HG03095 (cell line): ENCODE data around the gene FOLR3.
"Not testable (repeated sequence)": the region's sequence is repeated elsewhere in the genome, so short reads cannot be mapped to it uniquely, and the experiment has no call there.

Experiments used
- ATAC-seq: cut with Tn5 transposase; IDR thresholded peaks from one replicate; pipeline ENCODE4 v1.9.1; 2021; ENCODE audit warnings: moderate library complexity; ENCODE audit not compliant: unreplicated experiment

The FOLR3 gene

DNA sequence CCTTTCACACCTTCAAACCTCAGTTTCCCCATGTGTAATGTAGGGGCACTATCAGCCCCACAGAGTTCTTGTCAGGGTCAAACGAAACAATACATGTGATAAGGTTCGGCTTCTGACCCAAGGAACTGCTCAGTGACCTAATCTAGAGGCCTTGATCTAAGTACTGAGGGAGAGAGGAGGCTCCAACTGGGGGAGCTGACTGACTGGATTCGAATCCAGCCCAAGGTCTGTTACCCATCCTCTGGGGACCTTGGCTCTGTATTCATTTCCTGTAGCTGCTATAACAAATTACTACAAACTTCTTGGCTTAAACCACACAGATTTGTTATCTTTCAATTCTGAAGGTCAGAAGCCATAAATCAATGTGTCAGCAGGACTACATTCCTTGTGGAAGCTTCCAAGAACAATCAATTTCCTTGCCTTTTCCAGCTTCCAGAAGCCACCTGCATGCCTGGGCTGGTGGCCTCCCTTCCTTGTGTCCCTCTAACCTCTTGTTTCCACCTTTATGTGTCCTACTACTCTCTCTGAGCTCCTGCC is 12.3 kb upstream of the FOLR3 start:
- no peak for ATAC-seq

DNA sequence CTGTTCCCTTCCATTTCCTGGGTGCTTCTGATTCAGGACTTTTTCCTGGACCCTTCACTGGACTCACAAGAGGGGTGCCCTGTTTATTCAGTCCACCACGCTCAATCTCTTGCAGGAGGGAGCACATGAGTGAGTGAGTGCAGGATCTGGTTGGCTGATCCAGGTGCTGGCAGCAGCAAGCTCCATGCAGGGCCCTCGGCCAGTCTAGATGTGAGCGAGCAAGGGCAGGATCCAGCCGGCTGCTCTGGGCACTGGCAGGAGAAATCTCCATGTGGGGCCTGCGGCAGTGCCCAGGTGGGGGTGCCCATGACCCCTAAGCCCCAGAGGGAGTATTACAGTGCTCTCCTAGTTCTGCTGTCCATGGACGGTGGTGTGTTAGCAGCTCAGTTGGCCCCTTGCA is 11.5 kb upstream of the FOLR3 start:
- no peak for ATAC-seq

DNA sequence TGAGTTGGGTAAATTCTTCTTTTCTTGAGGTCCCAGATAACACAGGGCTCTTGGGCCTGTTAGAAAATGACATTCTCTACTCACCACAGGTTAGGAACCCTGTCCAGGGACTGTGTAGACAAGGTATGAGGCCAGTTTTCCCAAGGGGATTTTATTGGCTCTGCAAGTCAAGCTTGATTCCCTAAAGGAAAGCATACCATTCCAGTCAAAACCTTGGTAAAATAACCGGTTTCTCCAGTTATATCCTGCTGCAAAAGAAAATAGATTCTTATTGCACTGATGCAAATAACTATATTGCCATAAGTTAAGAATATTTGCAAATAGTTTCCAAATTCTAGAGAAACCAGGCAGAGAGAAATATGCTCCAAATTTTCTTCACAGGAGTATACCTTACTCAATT is 9.6 kb upstream of the FOLR3 start:
- no peak for ATAC-seq

DNA sequence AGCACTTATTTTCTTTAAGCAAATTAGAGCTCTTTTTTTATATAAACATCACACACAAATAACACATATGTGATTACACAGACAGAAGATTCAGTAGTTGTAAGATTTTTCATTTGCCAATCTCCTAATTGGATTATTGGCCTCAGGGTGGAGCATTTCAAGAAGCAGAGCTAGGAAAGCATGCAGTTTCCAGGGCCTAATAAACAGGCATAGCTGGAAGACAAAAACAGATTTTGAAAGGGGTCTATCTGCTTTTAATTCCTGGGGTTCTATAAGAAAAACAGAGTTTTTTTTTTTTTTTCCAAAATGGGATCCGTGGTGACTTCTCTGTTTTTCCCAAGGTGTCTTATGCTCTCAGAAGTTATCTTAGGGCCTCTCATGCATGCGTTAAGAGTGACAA is 7.6 kb upstream of the FOLR3 start:
- no peak for ATAC-seq

DNA sequence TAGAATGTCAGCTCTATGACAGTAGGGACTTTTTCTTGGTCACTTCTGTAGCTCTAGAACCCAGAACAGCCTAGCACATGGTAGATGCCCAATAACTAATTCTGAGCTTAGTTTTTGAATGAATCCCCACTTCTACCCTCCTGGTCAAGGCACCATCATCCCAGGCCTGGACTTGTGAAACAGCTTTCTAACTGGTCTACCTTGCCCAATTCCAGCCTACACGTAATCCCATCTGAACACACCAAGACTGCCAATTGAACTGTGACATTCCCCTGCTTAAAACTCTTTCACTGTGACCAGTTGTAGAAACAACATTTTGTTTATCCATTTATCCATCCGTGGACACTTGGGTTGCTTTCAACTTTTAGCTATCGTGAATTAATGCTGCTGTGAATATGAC is 6.1 kb upstream of the FOLR3 start:
- no peak for ATAC-seq

DNA sequence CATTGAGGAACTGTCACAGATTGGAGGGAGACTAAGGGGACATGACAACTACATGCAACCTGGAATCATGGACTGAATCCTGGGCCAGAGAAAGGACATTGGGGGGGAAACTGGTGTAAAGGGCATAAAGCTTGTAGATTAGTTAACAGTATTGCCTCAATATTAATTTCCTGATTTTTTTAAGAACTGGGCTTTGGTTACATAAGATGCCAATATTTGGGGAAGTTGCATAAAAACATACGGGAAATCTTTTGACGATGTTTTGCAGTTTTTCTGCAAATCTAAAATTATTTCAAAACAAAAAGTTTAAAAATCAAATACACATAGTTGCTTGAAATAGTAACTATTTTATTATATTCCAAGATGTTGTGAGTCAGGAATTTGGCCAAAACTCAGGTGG is 2.9 kb upstream of the FOLR3 start:
- ATAC-seq: no peak

DNA sequence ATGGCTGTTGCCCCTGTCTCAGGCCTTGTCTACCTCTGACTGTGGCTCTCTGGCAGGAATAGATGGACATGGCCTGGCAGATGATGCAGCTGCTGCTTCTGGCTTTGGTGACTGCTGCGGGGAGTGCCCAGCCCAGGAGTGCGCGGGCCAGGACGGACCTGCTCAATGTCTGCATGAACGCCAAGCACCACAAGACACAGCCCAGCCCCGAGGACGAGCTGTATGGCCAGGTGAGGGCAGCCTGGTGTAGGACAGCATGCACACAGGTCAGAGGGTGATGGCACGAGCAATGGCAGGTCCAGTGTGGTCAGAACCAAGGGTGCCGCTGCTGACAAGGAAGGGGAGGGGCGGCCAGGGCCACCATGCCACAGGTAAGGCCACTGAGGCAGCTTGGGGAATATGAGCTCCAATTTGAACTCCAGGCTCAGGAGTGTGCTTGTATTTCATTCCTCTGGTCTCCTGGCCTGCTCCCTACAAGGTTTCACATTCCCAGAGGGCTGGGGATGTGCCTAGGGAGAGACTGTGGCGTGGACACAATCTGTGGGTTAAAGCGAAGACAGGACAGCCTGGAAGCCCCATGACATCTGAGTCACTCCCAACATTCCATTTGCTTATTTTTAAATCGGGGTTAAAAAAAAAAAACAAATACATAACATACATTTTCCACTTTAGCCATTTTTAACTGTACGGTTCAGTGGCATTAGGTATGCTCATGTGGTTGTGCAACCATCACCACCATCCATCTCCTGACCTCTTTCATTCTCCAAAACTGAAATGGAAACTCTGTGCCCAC is 562 bp downstream of the FOLR3 start:
- no peak for ATAC-seq

DNA sequence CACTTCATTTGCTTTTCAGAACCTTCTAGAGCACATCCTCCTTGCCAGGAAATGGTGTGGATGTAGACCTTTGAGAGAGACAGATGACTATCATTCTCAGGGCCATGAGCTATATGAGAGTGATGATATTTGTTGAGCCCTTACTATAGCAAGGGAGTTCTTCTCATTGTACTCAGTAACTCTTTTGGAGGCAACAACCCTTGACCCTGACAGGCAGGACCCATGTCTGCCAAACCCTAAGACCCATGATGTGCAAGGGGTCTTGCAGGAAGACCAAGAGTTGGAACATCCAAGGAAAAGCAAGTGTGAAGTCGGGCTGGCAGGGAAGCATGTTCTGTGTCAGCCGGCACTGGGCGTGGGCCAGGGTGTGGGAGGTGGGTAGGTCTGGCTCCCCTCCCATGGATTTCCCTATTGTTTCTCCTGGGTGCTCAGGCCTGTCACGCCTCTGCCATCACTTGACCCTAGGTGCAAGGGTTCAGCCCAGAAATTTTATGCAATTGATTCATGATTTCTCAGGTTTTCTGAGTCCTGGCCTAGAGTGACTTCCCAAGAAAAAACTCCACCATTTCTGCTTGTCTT is 1.2 kb downstream of the FOLR3 start:
- no peak for ATAC-seq

DNA sequence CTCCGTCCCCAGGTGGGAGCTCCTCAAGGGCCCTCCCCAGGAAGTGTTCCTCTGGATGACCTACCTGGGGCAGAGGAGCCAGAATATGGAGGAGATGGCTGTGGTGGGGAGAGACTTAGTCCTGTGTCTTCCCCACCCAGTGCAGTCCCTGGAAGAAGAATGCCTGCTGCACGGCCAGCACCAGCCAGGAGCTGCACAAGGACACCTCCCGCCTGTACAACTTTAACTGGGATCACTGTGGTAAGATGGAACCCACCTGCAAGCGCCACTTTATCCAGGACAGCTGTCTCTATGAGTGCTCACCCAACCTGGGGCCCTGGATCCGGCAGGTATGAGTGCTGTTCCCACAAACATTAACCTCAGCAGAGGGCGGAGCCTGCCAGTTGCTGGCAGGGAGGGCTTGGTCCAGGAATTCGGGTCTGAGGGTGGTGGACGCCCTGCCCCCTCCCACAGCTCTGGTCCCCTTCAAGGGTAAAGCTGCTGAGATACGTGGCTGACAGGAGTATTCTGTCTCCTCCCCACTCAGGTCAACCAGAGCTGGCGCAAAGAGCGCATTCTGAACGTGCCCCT is 3.4 kb downstream of the FOLR3 start:
- no peak for ATAC-seq

DNA sequence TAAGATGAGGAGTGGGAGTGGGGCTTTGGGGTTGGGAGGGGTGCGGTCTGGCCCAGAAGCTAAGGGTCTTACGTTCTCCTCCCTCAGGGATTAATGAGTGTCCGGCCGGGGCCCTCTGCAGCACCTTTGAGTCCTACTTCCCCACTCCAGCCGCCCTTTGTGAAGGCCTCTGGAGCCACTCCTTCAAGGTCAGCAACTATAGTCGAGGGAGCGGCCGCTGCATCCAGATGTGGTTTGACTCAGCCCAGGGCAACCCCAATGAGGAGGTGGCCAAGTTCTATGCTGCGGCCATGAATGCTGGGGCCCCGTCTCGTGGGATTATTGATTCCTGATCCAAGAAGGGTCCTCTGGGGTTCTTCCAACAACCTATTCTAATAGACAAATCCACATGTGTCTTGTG is 4.0 kb downstream of the FOLR3 start:
- no peak for ATAC-seq

DNA sequence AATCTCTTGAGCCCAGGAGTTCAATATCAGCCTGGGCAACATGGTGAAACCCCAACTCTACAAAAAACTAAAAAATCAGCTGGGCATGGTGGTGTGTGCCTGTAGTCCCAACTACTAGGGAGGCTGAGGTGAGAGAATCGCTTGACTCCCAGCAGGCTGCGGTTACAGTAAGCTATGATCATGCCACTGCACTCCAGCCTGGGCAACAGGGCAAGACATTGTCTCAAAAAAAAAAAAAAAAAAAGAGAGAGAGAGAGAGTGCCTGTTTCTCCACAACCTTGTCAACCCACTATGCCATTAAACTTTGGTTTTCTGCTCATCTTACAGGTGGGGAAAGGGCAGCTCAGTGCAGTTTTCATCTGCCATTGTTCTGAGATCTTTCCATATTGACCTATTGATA is 5.1 kb downstream of the FOLR3 start:
- no peak for ATAC-seq

DNA sequence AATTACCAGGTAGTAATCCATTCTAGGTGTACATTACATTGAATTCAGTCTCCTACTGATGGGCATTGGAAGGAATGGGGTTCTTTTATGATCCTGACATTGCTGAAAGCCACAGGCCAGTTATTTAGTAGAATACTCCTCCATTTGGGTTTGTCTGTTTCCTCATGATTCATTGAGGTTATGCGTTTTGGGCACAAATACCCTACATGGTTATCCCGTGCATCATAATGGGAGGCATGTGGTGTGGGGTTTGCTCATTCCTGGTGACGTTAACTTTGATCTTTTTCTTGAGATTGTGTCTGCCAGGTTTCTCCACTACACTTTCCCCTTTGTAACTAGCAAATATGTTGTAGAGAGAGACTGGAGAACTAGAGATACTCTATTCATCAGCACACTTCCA is 5.5 kb downstream of the FOLR3 start:
- ATAC-seq: no peak

DNA sequence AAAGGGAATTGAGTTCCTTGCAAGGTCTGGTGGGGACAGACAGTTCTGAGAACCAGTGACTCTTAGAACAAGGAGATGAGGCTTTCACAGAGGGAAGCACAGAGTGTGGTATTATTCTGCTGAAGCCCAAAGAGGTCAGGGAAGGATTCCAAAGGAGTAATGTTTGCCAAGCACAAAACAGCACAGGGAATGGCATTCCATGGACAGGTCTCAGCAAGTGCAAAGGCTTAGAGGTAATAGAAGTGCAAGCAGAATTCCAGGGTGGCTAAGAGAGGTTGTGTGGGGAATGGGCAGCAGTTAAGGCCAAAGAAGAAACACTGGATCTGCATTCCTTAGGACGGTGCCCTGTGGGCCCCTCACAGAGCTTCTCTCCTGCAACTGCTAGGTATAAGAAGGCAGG is 6.6 kb downstream of the FOLR3 start:
- not testable (repeated sequence) for ATAC-seq

DNA sequence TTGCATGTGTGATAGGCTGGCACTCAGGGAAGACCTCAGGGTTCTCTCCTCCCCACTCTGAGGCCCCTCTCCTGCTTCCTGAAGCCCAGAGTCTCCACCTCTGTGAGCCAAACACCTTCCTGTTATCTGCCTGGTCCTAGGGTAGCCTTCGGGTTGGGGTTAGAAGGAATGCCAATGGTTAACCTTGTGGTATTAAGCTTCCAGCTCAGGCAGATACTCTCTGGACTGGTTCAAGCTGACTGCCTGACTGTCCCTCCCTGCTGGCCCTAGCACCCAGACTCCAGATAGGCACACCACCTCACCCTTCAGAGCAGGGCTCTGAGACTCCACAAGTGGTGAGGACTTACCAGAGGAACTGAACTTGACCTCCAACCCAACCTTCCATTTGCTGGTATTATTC is 7.0 kb downstream of the FOLR3 start:
- ATAC-seq: not testable (repeated sequence)

DNA sequence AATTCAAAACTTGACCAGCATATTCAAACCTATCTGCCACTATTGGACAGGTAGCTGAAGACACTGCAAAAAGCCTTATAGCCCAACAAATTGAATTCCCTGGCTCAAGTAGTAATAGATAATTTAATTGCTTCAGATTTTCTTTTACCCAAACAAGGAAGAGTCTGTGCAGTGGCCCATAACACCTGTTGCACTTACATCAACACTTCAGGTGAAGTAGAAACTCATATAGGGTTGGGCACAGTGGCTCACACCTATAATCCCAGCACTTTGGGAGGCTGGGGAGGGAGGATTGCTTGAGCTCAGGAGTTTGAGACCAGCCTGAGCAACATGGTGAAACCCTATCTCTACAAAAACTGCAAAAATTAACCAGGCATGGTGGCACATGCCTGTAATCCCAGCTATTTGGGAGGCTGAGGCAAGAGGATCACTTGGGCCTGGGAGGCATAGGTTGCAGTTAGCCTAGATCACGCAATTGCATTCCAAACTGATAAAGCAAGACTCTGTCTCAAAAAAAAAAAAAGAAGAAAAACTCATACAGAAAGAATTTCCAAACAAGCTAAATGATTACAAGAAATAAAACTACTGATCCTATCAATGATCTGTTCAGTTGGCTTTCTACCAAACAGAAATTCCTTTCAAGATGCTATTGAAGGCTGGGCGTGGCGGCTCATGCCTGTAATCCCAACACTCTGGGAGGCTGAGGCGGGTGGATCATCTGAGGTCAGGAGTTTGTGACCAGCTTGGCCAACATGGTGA is 9.5 kb downstream of the FOLR3 start:
- no peak for ATAC-seq

DNA sequence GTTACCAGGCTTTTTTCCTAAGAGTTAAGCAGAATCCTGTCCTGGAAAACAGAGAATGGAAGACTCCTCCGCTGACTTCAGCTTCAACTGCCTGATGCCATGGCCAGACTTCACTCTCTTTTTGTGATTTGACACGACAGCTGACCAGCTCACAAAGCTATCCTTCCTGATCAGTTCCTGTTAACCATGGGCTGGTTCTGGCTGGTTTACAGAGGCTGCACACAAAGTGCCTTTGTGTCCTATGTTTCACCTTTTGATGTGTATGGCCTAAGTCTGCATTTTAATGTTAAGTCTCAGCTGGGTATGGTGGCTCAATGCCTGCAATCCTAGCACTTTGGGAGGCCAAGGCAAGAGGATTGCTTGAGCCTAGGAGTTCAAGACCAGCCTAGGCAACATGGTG is 11.1 kb downstream of the FOLR3 start:
- no peak for ATAC-seq

DNA sequence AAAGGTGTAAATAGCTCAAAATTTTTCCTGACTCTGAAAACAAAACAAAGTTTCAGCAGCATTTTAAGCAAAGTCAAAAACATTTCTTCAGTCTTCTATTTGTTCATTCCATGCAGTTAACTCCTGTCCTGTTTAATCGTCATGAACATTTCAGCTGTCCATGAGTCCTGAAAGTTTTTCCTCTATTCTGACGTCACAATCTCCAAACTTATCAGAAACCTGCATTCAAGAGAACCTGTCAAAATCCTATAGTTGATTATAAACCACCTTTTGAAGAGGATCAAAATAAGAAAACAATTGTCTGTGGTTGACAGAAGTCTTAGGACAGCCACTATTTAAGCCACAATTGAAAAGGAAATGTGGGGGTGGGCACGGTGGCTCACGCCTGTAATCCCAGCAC is 15.4 kb downstream of the FOLR3 start:
- no peak for ATAC-seq

DNA sequence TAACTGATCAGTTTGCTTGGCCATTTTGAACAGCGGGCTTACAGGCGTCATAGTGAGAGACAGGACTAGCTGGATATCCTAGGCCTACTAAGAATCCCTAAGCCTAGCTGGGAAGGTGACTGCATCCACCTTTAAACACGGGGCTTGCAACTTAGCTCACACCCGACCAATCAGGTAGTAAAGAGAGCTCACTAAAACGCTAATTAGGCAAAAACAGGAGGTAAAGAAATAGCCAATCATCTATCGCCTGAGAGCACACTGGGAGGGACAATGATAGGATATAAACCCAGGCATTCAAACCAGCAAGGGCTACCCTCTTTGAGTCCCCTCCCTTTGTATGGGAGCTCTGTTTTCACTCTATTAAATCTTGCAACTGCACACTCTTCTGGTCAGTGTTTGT is 18.3 kb downstream of the FOLR3 start:
- ATAC-seq: not testable (repeated sequence)

DNA sequence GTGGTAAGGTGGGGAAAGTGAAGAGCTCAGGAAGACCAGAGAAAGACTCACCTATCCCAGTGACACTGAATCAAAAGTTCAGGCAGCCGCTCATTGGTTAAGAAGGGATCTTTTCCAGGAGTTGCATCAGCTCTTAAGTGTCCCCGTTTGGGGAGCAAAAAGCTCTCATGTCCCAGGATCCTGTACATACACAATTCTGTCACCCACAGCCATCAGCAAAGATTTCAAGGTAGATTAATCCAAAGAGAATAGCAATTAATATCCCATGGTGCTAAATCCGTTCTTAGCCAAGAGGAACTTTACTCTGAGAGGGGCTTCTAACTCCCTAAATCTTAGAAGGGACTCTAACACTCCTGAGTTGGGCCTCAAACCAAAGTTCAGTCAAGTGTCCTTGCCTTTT is 19.3 kb downstream of the FOLR3 start:
- ATAC-seq: no peak

DNA sequence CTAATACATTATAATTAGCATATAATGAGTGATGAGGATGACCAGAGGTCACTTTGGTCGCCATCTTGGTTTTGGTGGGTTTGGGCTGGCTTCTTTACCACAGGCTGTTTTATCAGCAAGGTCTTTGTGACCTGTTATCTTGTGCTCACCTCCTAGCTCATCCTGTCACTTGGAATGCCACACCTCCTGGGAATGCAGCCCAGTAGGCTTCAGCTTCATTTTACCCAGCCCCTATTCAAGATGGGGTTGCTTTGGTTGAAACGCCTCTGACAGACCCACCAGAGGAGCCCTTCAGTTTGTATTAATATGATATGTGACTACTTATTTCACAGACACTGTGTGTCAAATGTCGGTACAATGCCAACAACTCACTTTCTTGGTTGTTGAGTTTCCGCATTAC is 20.2 kb downstream of the FOLR3 start:
- ATAC-seq: no peak

DNA sequence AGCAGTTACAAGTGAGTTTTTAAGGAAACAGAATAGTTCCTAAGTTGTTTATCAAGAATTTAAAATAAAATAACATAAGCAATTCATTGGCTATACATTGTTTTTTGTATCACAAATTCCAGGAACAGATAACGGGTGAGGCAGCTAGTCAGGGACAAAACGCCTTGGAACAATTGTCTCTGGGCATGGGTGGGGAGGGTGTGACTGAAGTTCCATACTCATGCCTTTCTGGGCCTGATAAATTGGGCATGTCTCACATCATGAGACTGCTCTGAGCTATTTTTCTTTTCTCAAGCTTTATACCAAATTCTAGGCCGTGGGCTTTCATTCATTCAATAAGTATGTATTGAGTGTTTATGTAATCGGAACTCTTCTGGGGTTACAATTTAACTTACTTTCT is 21.6 kb downstream of the FOLR3 start:
- ATAC-seq: no peak

DNA sequence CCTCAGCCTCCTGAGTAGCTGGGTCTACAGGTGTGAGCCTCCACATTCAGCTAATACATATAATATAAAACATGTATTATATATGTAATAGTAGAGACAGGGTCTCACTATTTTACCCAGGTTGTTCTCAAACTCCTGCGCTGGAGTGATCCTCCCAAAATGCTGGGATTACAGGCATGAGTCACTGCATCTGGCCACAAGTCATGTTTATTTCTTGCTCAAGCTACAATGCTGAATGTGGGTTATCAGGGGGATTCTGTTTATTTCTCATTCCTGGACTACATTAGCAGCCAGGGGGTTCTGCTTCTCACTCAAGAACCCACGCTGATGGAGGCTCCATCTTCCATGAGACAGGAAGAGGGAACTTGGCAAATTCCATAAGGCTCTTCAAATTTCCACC is 24.8 kb downstream of the FOLR3 start:
- ATAC-seq: no peak
